GM15510 (cell line): ENCODE results near the gene DACH2.

ENCODE experiments used
- POLR2A ChIP-seq: IDR thresholded peaks from 3 replicates; pipeline ENCODE4 v1.6.1; 2011; ENCODE audit warnings: borderline replicate concordance; ENCODE audit not compliant: insufficient read length; ENCODE audit errors: extremely low read depth

Gene DACH2

DNA sequence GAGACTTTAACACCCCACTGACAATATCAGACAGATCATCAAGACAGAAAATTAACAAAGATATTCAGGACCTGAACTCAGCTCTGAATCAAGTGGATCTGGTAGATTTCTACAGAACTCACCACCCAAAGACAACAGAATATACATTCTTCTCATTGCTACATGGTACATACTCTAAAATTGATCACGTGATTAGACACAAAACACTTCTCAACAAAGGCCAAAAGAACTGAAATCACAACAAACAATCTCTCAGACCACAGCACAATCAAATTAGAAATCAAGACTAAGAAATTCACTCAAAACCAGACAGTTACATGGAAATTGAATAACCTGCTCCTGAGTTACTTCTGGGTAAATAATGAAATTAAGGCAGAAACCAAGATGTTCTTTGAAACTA is 49.6 kb downstream of the DACH2 start:
- TF ChIP-seq POLR2A = no peak

DNA sequence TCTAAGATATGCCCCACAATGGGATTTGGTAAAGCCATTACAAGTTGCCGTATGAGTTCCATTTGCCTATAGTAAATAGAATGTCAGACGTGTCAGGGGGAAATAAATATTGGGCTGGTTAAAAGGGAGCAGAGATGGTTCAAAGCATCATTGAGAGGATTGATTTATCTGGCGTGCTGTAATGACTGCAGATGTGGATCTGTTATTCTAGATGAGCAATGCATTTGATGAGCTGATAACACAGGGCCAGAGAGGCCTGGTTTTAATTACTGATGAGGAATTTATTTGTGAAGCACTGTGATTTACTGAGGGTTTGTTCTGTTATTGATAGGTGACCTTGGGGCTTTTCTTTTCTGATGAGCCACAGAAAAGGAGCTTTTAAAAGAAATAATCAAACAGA is 62.5 kb downstream of the DACH2 start:
- no peak for TF ChIP-seq POLR2A

DNA sequence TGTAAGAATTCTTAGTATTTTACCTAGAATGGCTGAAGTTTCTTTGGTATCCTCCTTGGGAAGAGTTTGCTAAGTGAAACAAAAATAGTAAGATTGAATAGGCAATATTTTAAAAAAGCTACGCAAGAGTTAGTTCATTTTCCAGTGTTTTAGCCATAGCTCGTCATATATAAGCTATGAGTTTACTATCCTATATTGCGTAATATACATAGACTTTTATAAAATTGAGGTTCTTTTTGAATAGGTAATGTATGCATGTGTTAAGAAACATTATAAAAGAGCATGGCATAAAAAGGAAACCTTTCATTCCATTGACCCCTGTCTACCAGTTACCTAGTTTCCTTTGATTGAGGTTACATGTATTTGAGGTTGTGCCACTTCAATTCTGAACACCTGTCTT is 67.0 kb downstream of the DACH2 start:
- TF ChIP-seq POLR2A = no peak

DNA sequence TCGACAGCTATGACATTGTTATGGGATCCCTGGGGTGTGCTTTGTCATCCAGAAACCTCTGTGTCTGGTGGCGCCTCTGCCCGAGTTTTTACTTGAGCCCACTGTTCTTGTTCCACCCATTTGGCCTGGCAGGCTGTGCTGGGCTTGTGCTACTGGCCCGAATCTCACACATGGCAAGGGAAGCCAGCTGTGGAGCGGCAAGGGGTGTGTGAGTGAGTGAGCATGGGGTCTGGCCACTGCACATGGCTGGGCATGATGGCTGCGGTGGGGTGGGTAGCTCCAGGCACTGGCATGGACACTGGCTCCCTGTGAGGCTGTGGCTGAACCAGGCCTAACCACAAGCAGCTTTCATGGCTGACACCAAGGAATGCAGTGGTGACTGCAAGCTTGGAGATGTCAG is 89.2 kb downstream of the DACH2 start:
- no peak for TF ChIP-seq POLR2A

DNA sequence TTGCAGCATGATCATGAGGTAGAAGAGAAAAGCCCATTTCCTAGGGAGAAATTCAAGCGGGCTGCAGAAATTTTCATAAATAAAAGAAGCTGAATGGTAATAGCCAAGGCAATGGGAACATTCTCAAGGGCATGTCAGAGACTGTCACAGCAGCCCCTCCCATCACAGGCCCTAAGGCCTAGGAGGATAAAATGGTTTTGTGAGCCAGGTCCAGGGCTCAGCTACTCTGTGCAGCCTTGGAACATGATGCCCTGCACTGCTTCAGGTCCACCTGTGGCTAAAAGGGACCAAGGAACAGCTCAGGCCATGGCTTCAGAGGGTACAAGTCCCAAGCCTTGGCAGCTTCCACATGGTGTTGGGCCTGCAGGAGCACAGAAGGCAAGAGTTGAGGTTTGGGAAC is 93.3 kb downstream of the DACH2 start:
- TF ChIP-seq POLR2A = no peak

DNA sequence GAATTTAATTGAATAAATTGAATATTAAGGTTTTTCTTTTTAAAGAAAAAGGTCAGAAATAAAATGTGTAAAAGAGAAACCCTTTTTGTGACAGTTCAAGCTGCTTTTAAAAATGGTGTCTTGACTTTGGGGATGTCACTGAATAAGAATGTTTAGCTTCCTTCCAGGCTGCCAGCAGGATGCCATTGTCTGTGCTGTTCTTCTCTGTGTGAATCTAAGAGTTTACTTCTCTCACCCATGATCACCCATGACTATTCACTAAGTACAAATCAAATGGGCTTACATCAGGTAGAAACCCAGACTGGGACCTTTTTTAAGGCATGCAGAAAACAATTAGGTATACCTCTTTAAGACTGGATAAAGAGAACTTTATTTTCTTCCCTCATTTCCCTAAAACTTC is 115.3 kb downstream of the DACH2 start:
- no peak for TF ChIP-seq POLR2A

DNA sequence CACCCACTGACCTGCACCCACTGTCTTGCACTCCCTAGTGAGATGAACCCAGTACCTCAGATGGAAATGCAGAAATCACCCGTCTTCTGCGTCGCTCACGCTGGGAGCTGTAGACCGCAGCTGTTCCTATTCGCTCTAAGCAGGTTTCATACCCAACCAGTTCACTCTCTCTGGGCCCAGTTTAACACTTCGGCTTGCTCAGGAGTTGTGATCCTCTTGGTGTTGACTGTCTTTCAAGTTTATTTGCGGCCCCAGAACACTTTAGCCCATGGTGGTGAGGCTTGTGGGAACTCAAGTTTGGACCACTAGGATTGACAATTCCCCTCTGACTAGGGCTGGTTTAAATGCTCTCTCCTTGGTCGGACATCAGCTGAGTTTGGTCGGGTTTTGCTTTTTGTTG is 147.0 kb downstream of the DACH2 start:
- no peak for TF ChIP-seq POLR2A

DNA sequence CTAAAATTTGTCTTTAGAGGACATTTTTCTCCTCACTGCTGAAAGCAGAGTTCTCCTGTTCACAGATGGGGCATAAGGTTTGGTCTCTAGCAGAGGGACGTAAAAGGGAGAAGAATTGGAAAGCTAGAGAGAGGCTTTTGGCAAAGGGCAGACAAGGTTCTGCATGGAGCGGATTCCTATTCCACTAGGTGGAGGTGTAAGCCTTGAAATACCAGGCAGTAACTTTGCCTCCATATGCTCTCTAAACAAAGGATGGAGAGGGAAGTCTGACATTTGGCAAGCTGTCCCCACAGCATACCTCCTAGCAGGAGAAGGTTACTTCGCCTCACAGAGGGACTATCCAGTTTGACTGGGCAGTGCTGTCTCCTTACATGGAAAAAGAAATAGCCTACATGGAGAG is 174.7 kb downstream of the DACH2 start:
- TF ChIP-seq POLR2A = no peak

DNA sequence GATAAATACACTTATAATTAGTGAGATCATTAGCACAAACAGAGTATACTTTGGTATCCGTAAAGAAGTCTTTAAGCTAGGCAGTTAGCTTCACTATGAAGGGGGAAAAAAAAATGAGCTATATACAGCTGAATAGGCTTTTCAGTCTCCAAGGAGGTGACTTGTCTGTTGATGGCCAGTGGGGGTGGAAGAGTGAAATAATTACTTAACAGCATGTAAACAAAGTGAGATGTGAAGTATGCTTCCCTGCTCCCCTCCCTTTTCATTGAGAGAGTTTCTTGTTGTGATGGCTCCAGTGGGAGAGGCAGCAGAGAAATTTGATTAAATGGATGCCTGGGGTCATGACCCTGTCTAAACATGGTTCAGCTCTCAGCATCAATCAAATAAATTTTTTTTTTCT is 180.9 kb downstream of the DACH2 start:
- no peak for TF ChIP-seq POLR2A

DNA sequence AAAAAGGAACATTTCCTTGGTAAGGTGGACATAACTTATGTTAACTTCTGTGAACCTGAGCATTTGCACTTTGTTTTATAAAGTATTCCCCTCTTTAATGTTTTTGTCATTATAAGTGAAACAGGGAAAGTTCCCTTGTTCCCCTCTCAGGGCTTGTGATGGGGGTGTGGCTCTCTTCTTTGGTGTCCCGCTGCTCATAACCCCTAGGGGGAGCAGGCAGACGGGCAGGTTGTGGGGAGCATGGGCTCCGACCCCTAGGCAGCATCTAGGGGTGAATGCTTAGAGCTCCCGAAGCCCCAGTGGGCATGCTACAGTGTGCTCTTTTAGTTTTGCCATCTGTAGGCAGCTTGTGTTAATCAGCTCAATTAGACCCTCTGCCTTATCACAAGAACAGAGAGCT is 200.4 kb downstream of the DACH2 start:
- TF ChIP-seq POLR2A = no peak

DNA sequence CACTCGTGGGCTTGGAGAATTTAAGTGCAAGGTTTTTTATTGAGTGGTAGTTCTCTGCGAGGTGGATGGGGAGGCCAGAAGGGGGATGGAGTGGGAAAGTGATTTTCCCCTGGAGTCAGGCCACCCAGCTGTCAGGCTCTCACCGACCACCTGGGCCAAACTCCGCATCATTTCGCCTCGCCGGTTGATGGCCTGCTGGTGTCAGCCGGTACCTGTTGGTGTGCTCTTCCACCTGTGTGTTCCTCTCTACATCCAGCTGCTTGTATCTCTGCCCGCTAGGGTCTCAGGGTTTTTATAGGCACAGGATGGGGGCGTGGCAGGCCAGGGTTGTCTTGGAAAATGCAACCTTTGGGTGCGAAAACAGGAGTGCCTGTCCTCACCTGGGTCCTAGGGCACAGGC is 200.9 kb downstream of the DACH2 start:
- TF ChIP-seq POLR2A = no peak

DNA sequence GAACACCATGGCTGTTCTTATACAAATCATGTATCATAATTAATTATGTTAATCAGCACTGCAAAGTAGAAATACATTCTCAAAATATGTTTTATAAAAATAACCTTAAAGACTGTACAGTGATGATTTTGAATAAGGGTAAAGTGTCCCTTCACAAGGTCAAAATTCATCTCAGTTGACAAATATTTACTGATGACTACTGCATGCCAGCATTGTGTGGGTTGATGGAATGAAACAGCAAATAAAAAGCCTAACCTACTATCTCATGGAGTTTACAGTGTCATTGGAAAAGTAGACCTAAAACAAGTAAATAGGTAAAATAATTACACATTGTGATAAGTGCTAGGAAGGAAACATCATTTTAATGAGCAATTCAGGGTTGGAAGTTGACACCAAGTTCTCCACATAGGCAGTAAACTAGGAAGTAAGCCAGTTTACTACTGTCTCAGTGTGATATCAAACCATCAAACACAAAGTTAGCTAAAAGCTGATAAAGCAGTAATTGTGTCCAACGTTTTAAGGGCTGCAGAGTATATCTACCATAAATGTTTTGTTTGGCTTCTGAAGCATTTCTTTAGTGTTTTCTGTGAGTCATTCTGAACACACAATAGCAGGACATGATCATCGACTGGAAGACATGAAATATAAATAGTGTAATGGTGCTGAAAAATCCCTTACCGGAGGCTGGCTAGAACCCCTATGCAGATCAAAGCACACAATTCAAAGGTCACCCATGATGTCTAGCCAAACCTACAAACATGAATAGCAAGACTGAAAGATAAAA is 221.8 kb downstream of the DACH2 start:
- no peak for TF ChIP-seq POLR2A

DNA sequence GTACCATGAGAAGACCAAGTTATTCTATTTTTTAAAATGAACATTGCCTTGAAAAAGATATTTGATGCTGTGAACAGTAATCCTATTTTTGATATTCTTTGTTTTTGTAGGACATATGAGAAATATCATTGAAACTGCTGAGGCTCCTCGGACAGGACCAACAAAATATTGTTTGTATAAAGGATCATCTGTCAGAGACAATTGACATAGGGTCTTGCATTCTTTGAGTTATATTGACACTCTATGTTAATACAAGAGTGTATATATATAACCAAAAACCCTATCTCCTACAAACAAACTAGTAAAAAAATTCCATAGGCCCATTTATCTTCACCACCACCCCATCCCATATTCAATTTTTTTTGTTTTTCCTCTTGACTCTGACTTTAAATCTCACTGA is 222.7 kb downstream of the DACH2 start:
- no peak for TF ChIP-seq POLR2A

DNA sequence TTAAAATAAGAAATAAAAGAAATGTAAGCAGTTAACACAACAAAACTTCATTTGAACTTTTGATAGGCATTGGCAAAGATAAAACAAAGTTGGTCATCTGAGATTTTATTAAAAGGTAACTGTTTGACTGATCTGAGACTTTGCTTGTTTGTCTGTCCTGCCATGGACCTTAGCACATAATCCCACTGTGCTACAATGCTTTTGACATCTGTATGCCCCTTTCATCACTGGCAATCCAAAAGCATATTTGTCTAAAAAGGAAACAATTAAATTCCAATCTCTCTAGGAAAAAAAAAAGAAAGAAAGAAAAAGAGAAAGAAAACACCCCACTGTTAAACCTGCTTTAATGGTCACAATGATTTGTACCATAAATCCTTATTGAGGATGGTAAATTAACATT is 231.0 kb downstream of the DACH2 start:
- TF ChIP-seq POLR2A = no peak

DNA sequence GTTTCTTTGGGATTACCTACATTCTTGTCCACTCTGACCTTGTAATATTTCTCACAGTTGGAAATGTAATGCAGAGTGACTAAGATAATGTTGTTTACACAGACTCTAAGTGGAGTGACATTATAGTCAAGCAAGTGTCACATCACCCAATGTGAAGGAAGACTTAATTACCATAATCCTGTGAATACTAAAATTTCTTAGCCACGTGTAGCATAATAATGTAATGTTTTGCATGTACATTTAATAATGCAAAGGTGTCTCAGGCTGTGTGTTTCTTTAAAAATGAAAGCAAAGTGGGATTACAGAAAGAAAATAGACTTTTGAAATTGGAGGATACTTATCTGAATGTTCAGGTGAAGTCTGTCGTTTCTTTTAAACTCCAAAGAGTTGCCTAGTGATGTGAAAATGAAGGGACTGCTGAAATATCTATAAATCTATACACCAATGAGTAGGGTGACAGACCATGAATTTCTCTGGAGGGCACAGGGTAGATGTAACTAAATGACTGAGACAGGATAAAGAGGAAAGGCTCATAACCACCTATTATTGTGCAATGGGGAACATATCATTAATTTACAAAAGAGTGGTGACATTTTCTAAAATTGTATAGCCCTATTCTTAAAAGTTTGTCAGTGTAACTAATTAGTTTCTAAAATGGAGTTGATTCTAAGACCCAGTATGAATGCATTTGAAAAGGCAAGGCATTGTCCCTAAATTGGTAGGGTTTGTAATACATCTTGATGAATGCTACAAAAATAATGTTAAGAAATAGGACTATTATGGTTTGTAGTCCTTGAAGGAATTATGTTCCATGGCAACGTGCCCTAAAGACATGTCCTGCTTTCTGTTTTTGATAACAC is 235.7 kb downstream of the DACH2 start:
- no peak for TF ChIP-seq POLR2A

DNA sequence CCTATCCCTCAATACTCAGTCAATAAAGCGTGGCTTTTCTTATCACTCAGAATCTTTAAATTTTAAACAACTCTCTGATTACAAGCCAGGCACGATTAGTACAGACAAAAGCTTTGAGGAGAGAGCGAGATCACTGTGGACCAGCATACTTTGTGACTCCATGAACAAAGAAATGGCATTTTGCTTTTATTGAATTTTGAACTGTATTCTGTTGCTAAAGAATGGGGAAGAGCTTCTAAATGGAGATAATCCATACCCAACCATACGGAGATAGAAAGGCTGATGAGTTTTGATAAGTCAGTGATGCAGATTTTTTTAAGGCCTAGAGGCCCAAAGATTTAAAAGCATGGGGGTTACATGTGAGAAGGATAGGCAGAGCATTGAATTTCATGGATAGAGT is 259.1 kb downstream of the DACH2 start:
- no peak for TF ChIP-seq POLR2A
